ENCODE data around the gene EMD.

The EMD gene

GRCh38 chrX:154349979-154350378 is 29.1 kb upstream of the EMD start:
- TF ChIP-seq POLR2AphosphoS5 (IDR thresholded peaks at IDR 0.05; ENCODE audit: low read depth, low read length) (no peak), POLR2A (IDR thresholded peaks at IDR 0.05; ENCODE audit: low read depth, low read length) (no peak), TAF1 (IDR thresholded peaks at IDR 0.05; ENCODE audit: borderline replicate concordance, low read depth, low read length) (no peak)
- no peak for FAIRE-seq

GRCh38 chrX:154350429-154351182 is 28.5 kb upstream of the EMD start:
- no peak for FAIRE-seq
- TF ChIP-seq POLR2AphosphoS5 (IDR thresholded peaks at IDR 0.05; ENCODE audit: low read depth, low read length) (no peak), TAF1 (IDR thresholded peaks at IDR 0.05; ENCODE audit: borderline replicate concordance, low read depth, low read length) (no peak)
- no peak for DNase-seq (ENCODE audit: insufficient read length)

More at GRCh38 chrX:154349979-154350378, 29.1 kb upstream of the EMD start:
- DNase-seq (ENCODE audit: insufficient read length), result no peak

GRCh38 chrX:154351183-154352011 is 27.7 kb upstream of the EMD start:
- no peak for FAIRE-seq

DNA sequence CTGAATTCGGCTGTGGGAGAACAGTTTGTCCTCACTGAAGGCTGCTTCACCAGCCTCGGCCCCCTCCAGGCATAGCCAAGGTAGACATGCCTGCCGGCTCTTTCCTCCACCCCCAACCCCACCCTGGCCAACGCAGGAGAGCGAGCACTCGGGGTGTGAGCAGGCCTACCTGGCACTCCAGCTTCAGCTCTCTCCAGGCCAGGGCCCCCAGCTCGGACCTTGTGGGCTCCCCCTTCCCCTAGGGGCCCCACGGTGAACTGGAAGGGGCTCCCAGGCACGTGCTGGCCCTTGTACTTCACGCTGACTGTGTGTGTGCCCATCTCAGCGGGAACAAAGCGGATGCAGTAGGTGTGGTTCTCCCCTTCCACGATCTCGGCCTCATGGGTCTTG is 27.1 kb upstream of the EMD start:
- no peak for FAIRE-seq
- DNase-seq (ENCODE audit: insufficient read length), result no peak
- TF ChIP-seq TAF1 (IDR thresholded peaks at IDR 0.05; ENCODE audit: borderline replicate concordance, low read depth, low read length), result no peak
- peak; percentile 35; the same call in 1 of the 2 replicates for TF ChIP-seq POLR2A (IDR thresholded peaks at IDR 0.05; ENCODE audit: low read depth, low read length)

More at GRCh38 chrX:154351183-154352011, 27.7 kb upstream of the EMD start:
- no peak for TF ChIP-seq POLR2A (IDR thresholded peaks at IDR 0.05; ENCODE audit: low read depth, low read length)
- no peak for TF ChIP-seq TAF1 (IDR thresholded peaks at IDR 0.05; ENCODE audit: borderline replicate concordance, low read depth, low read length)
- no peak for TF ChIP-seq POLR2AphosphoS5 (IDR thresholded peaks at IDR 0.05; ENCODE audit: low read depth, low read length)
- DNase-seq (ENCODE audit: insufficient read length), result no peak

GRCh38 chrX:154352466-154352865 is 26.6 kb upstream of the EMD start:
- TF ChIP-seq POLR2A (IDR thresholded peaks at IDR 0.05; ENCODE audit: low read depth, low read length) (no peak; the same call in 1 of the 2 replicates), POLR2AphosphoS5 (IDR thresholded peaks at IDR 0.05; ENCODE audit: low read depth, low read length) (no peak), TAF1 (IDR thresholded peaks at IDR 0.05; ENCODE audit: borderline replicate concordance, low read depth, low read length) (no peak)
- DNase-seq (ENCODE audit: insufficient read length), result no peak
- FAIRE-seq, result no peak

- TF ChIP-seq POLR2A (IDR thresholded peaks at IDR 0.05; ENCODE audit: low read depth, low read length), result no peak
- 0 out of 2 replicates have a peak, but pooled peaks have one; percentile 41 for TF ChIP-seq POLR2AphosphoS5 (IDR thresholded peaks at IDR 0.05; ENCODE audit: low read depth, low read length)
- FAIRE-seq (no peak), DNase-seq (ENCODE audit: insufficient read length) (no peak)
Measured at GRCh38 chrX:154353172-154353843, 25.8 kb upstream of the EMD start.

DNA sequence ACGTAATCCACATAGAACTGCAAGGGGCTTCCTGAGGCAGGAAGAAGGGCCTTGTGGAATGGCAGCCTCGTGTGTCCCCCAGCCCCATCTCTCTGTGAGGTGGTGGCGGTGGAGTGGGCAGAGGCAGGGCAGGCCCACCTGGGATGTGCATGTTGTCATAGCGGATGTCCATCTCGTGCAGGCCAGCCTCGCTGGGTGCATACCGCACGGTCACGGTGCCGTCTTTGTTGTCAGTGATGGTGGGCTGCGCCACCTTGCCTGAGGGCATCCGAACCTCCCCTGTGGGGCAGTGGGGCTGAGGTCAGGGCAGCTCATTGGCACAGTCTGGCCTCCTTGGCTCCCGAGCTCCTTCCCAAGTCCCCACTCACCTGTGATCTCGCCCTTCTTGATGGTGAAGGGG is 25.1 kb upstream of the EMD start:
- no peak for TF ChIP-seq POLR2A (IDR thresholded peaks at IDR 0.05; ENCODE audit: low read depth, low read length)
- TF ChIP-seq TAF1 (IDR thresholded peaks at IDR 0.05; ENCODE audit: borderline replicate concordance, low read depth, low read length), result no peak
- no peak for TF ChIP-seq POLR2AphosphoS5 (IDR thresholded peaks at IDR 0.05; ENCODE audit: low read depth, low read length)
- DNase-seq (ENCODE audit: insufficient read length) (no peak), FAIRE-seq (no peak)

- TF ChIP-seq TAF1 (IDR thresholded peaks at IDR 0.05; ENCODE audit: borderline replicate concordance, low read depth, low read length), result no peak
- no peak for TF ChIP-seq POLR2A (IDR thresholded peaks at IDR 0.05; ENCODE audit: low read depth, low read length)
- no peak for TF ChIP-seq POLR2AphosphoS5 (IDR thresholded peaks at IDR 0.05; ENCODE audit: low read depth, low read length)
- DNase-seq (ENCODE audit: insufficient read length), result no peak
- FAIRE-seq, result no peak
Measured at GRCh38 chrX:154354516-154354915, 24.6 kb upstream of the EMD start.

DNA sequence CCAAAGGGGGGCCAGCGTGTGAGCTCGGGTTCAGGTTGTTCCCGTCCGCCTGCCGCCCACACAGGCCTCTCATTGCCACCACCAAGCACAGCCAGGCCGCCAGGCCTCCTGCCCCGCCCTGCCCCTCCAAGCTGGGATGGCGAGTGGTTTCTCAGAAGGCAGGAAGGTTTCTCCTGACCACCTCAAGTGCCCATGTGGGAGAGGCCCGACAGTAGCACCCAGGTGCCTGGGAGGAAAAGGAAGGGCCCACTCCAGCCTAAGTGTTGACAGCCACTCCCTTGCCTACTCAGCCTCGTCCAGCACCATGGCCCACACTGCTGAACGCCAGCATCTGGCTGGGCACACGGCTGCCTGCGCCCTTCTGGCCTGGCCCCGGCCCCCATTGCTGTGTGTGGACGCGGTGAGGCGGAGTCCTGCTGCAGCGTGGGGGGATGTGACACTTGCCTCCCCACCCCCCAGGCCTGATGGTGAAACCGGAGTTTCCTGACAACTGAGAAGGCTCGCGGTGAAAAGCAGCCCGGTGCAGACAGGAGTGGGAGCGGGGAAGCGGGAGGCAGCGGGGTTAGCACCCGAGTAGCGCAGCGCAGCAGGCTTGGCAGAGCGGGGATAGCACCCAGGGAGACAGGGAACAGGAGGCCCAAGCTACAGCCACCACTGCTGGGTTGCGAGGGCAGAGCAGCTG is 23.9 kb upstream of the EMD start:
- FAIRE-seq, result no peak
- TF ChIP-seq TAF1 (IDR thresholded peaks at IDR 0.05; ENCODE audit: borderline replicate concordance, low read depth, low read length), result no peak
- TF ChIP-seq POLR2A (IDR thresholded peaks at IDR 0.05; ENCODE audit: low read depth, low read length), result no peak
- DNase-seq (ENCODE audit: insufficient read length), result no peak

- FAIRE-seq, result no peak
- no peak for DNase-seq (ENCODE audit: insufficient read length)
- no peak; the same call in 1 of the 2 replicates for TF ChIP-seq POLR2AphosphoS5 (IDR thresholded peaks at IDR 0.05; ENCODE audit: low read depth, low read length)
- TF ChIP-seq TAF1 (IDR thresholded peaks at IDR 0.05; ENCODE audit: borderline replicate concordance, low read depth, low read length), result no peak
- no peak for TF ChIP-seq POLR2A (IDR thresholded peaks at IDR 0.05; ENCODE audit: low read depth, low read length)
Measured at GRCh38 chrX:154355776-154356140, 23.3 kb upstream of the EMD start.

DNA sequence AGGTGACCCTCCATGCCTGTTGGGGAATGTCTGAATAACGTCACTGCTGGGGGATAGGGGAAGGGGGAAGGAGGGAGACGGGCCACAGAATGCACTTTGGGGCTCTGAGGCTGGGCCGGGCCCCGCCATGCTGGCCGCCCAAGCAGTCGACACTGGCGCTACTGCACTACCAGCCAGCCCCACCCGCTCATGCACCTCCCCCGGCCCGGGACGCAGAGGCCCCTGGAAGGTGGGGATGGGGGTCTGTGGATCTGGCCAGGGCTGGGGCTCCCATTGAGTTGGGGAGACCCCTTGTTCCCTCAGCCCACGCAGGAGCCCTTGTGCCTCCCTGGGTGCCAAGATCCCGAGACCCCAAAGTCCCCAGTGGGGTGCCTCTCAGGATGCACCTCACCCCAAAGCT is 22.5 kb upstream of the EMD start:
- FAIRE-seq (no peak), DNase-seq (ENCODE audit: insufficient read length) (no peak)
- TF ChIP-seq POLR2A (IDR thresholded peaks at IDR 0.05; ENCODE audit: low read depth, low read length), result no peak
- no peak for TF ChIP-seq POLR2AphosphoS5 (IDR thresholded peaks at IDR 0.05; ENCODE audit: low read depth, low read length)
- TF ChIP-seq TAF1 (IDR thresholded peaks at IDR 0.05; ENCODE audit: borderline replicate concordance, low read depth, low read length), result no peak

Measured in GM12892 (cell line).